Stimulated activated CD4-positive, alpha-beta T cell treated with anti-CD3 and anti-CD28 coated beads, Interleukin-4, amount 100 ng/mL, for 1 hour (primary cell): ENCODE measurements around the gene SMAD7.

Experiments
- DNase-seq: peaks from one replicate; pipeline ENCODE4 v3.0.0-alpha.2; 2020

Gene SMAD7

GRCh38 chr18:48959921-48960920 is 9.5 kb upstream of the SMAD7 start:
- no peak for DNase-seq

- no peak for DNase-seq
Measured at GRCh38 chr18:48959551-48959920, 8.8 kb upstream of the SMAD7 start.

- DNase-seq = no peak
Measured at GRCh38 chr18:48958951-48959350, 8.2 kb upstream of the SMAD7 start.

- DNase-seq = no peak
Measured at GRCh38 chr18:48957616-48958015, 6.9 kb upstream of the SMAD7 start.

- no peak for DNase-seq
Measured at GRCh38 chr18:48957136-48957535, 6.4 kb upstream of the SMAD7 start.

GRCh38 chr18:48956356-48956755 is 5.6 kb upstream of the SMAD7 start:
- no peak for DNase-seq

GRCh38 chr18:48955830-48956261 is 5.1 kb upstream of the SMAD7 start:
- no peak for DNase-seq

- no peak for DNase-seq
Measured at GRCh38 chr18:48954886-48955819, 4.4 kb upstream of the SMAD7 start.

- DNase-seq = no peak
Measured at GRCh38 chr18:48953104-48953706, 2.4 kb upstream of the SMAD7 start.

GRCh38 chr18:48952287-48953103 is 1.7 kb upstream of the SMAD7 start:
- peak; percentile 53 for DNase-seq

GRCh38 chr18:48951448-48952286 is 902 bp upstream of the SMAD7 start:
- DNase-seq = peak; percentile 78

GRCh38 chr18:48949606-48950535 is 894 bp downstream of the SMAD7 start:
- DNase-seq = peak; percentile 29

- peak; percentile 21 for DNase-seq
Measured at GRCh38 chr18:48949050-48949605, 1.6 kb downstream of the SMAD7 start.

- DNase-seq = peak; percentile 42
Measured at GRCh38 chr18:48948112-48949049, 2.4 kb downstream of the SMAD7 start.

- no peak for DNase-seq
Measured at GRCh38 chr18:48947560-48947959, 3.2 kb downstream of the SMAD7 start.

- DNase-seq = no peak
Measured at GRCh38 chr18:48947092-48947491, 3.7 kb downstream of the SMAD7 start.

- no peak for DNase-seq
Measured at GRCh38 chr18:48946329-48946835, 4.4 kb downstream of the SMAD7 start.

- no peak for DNase-seq
Measured at GRCh38 chr18:48945953-48946217, 4.9 kb downstream of the SMAD7 start.

- no peak for DNase-seq
Measured at GRCh38 chr18:48944634-48945033, 6.1 kb downstream of the SMAD7 start.
